ENCODE data around the gene AAGAB. TPM values are rescaled to one million over a fixed set of nuclear protein-coding genes. Genes with fewer than 3 reads are reported as not detected.
"Not testable (repeated sequence)": the region's sequence is repeated elsewhere in the genome, so short reads cannot be mapped to it uniquely, and the experiment has no call there.

Gene AAGAB
- total RNA-seq, 1 experiment from 2014 or later: 59.1 TPM

GRCh38 chr15:67267951-67268941 is 13.8 kb upstream of the AAGAB start:
- H3K36me3 ChIP-seq: no peaks in the 10 kb centered on the region
- no peaks in the 10 kb centered on the region for H3K27me3 ChIP-seq (replicated peaks)
- no peak for DNase-seq (ENCODE audit: low read depth in 1 of 2, low spot score in 2 of 2)
- H3K4me3 ChIP-seq: no peak overlapping the region
- H3K4me1 ChIP-seq (replicated peaks): no peaks in the 10 kb centered on the region
- H3K9me3 ChIP-seq (replicated peaks): no peaks in the 10 kb centered on the region
- H3K27ac ChIP-seq: no peak overlapping the region

GRCh38 chr15:67267440-67267839 is 13.0 kb upstream of the AAGAB start:
- H3K4me1 ChIP-seq (replicated peaks): no peaks in the 10 kb centered on the region
- H3K36me3 ChIP-seq: no peaks in the 10 kb centered on the region
- no peak overlapping the region for H3K4me3 ChIP-seq
- H3K27ac ChIP-seq: no peak overlapping the region
- no peaks in the 10 kb centered on the region for H3K9me3 ChIP-seq (replicated peaks)
- H3K27me3 ChIP-seq (replicated peaks): no peaks in the 10 kb centered on the region
- DNase-seq (ENCODE audit: low read depth in 1 of 2, low spot score in 2 of 2): no peak

- Histone ChIP-seq H3K27me3 (replicated peaks) (no peaks in the 10 kb centered on the region), H3K9me3 (replicated peaks) (no peaks in the 10 kb centered on the region), H3K36me3 (no peaks in the 10 kb centered on the region), H3K4me1 (replicated peaks) (no peaks in the 10 kb centered on the region), H3K4me3 (no peak overlapping the region), H3K27ac (no peak overlapping the region)
- no peak for DNase-seq (ENCODE audit: low read depth in 1 of 2, low spot score in 2 of 2)
Observed at GRCh38 chr15:67266870-67267269, 12.4 kb upstream of the AAGAB start.

- Histone ChIP-seq H3K27me3 (replicated peaks) (no peaks in the 10 kb centered on the region), H3K27ac (no peak overlapping the region), H3K9me3 (replicated peaks) (no peaks in the 10 kb centered on the region), H3K4me3 (no peak overlapping the region), H3K36me3 (no peaks in the 10 kb centered on the region), H3K4me1 (replicated peaks) (no peaks in the 10 kb centered on the region)
- no peak for DNase-seq (ENCODE audit: low read depth in 1 of 2, low spot score in 2 of 2)
Observed at GRCh38 chr15:67259806-67260205, 5.3 kb upstream of the AAGAB start.

GRCh38 chr15:67259379-67259778 is 4.9 kb upstream of the AAGAB start:
- Histone ChIP-seq H3K4me1 (replicated peaks) (no peaks in the 10 kb centered on the region), H3K27ac (no peak overlapping the region), H3K9me3 (replicated peaks) (no peaks in the 10 kb centered on the region), H3K36me3 (peaks cover under 1% of the 10 kb centered on the region), H3K4me3 (no peak overlapping the region), H3K27me3 (replicated peaks) (no peaks in the 10 kb centered on the region)
- DNase-seq (ENCODE audit: low read depth in 1 of 2, low spot score in 2 of 2): no peak

- not testable (repeated sequence) for H3K9me3 ChIP-seq (replicated peaks); H3K27me3 ChIP-seq (replicated peaks); H3K4me1 ChIP-seq (replicated peaks); DNase-seq (ENCODE audit: low read depth in 1 of 2, low spot score in 2 of 2); H3K27ac ChIP-seq; H3K4me3 ChIP-seq; H3K36me3 ChIP-seq
Observed at GRCh38 chr15:67258412-67258811, 4.0 kb upstream of the AAGAB start.

- DNase-seq (ENCODE audit: low read depth in 1 of 2, low spot score in 2 of 2): no peak
Observed at GRCh38 chr15:67256051-67256450, 1.6 kb upstream of the AAGAB start.

GRCh38 chr15:67253549-67254237 is 768 bp downstream of the AAGAB start:
- Histone ChIP-seq H3K9me3 (replicated peaks) (no peaks in the 10 kb centered on the region), H3K27ac (peak overlapping the region; percentile 88), H3K36me3 (peaks cover 6% of the 10 kb centered on the region), H3K4me3 (peak overlapping the region; percentile 84), H3K4me1 (replicated peaks) (peaks cover 9% of the 10 kb centered on the region), H3K27me3 (replicated peaks) (no peaks in the 10 kb centered on the region)
- DNase-seq (ENCODE audit: low read depth in 1 of 2, low spot score in 2 of 2): peak in 1 of 2 experiments; percentile 3

More at GRCh38 chr15:67256051-67256450, 1.6 kb upstream of the AAGAB start:
- Histone ChIP-seq H3K36me3 (peaks cover 3% of the 10 kb centered on the region), H3K4me1 (replicated peaks) (peaks cover 9% of the 10 kb centered on the region), H3K27ac (no peak overlapping the region), H3K4me3 (no peak overlapping the region), H3K9me3 (replicated peaks) (no peaks in the 10 kb centered on the region), H3K27me3 (replicated peaks) (no peaks in the 10 kb centered on the region)

GRCh38 chr15:67253101-67253500 is 1.4 kb downstream of the AAGAB start:
- Histone ChIP-seq H3K36me3 (peaks cover 10% of the 10 kb centered on the region), H3K27me3 (replicated peaks) (no peaks in the 10 kb centered on the region), H3K4me1 (replicated peaks) (peaks cover 9% of the 10 kb centered on the region), H3K27ac (no peak overlapping the region), H3K9me3 (replicated peaks) (no peaks in the 10 kb centered on the region), H3K4me3 (peak overlapping the region; percentile 84; the same call in 1 of the 2 replicates)
- no peak for DNase-seq (ENCODE audit: low read depth in 1 of 2, low spot score in 2 of 2)

- H3K27me3 ChIP-seq (replicated peaks): no peaks in the 10 kb centered on the region
- no peak overlapping the region for H3K4me3 ChIP-seq
- H3K36me3 ChIP-seq: peaks cover 17% of the 10 kb centered on the region
- DNase-seq (ENCODE audit: low read depth in 1 of 2, low spot score in 2 of 2): no peak
- H3K4me1 ChIP-seq (replicated peaks): peaks cover 9% of the 10 kb centered on the region
- no peaks in the 10 kb centered on the region for H3K9me3 ChIP-seq (replicated peaks)
- H3K27ac ChIP-seq: no peak overlapping the region
Observed at GRCh38 chr15:67251318-67251717, 3.1 kb downstream of the AAGAB start.

GRCh38 chr15:67249830-67250229 is 4.6 kb downstream of the AAGAB start:
- Histone ChIP-seq H3K4me1 (replicated peaks) (peaks cover 9% of the 10 kb centered on the region), H3K4me3 (no peak overlapping the region), H3K27me3 (replicated peaks) (no peaks in the 10 kb centered on the region), H3K36me3 (peaks cover 25% of the 10 kb centered on the region), H3K9me3 (replicated peaks) (no peaks in the 10 kb centered on the region), H3K27ac (no peak overlapping the region)
- DNase-seq (ENCODE audit: low read depth in 1 of 2, low spot score in 2 of 2): no peak

- Histone ChIP-seq H3K27ac (no peak overlapping the region), H3K4me3 (no peak overlapping the region), H3K4me1 (replicated peaks) (peaks cover under 1% of the 10 kb centered on the region), H3K36me3 (peaks cover 22% of the 10 kb centered on the region; the same call in 1 of the 2 replicates), H3K27me3 (replicated peaks) (no peaks in the 10 kb centered on the region), H3K9me3 (replicated peaks) (no peaks in the 10 kb centered on the region)
- no peak for DNase-seq (ENCODE audit: low read depth in 1 of 2, low spot score in 2 of 2)
Observed at GRCh38 chr15:67248011-67248505, 6.4 kb downstream of the AAGAB start.

GRCh38 chr15:67246606-67247005 is 7.9 kb downstream of the AAGAB start:
- H3K9me3 ChIP-seq (replicated peaks); H3K27ac ChIP-seq; H3K4me3 ChIP-seq; H3K27me3 ChIP-seq (replicated peaks); DNase-seq (ENCODE audit: low read depth in 1 of 2, low spot score in 2 of 2); H3K4me1 ChIP-seq (replicated peaks): not testable (repeated sequence)
- peaks cover 22% of the 10 kb centered on the region; the same call in 1 of the 2 replicates for H3K36me3 ChIP-seq

Measured in SJSA1 (cell line).